Neural cell (in vitro differentiated cells): ENCODE results near the gene TMEM220. TPM values are rescaled to one million over a fixed set of nuclear protein-coding genes. Genes with fewer than 3 reads are reported as not detected.

Source experiments
- H2AFZ ChIP-seq: fragments of 200-600, 300-800 bp; sonication (generic), shearing (Covaris generic); 2 replicates; pipeline ENCODE4 v1.6.0; 2014; ENCODE audit warnings: low read depth, mild to moderate bottlenecking, antibody characterized with exemption, low read length, moderate library complexity
- H3F3A ChIP-seq: fragments of 200-600 bp; shearing (Covaris generic); 2 replicates; pipeline ENCODE4 v1.6.1; 2016; ENCODE audit warnings: mild to moderate bottlenecking, moderate library complexity, mixed read lengths, antibody characterized with exemption, low read length; ENCODE audit not compliant: insufficient read depth, poor library complexity, severe bottlenecking
- H3K27ac ChIP-seq: fragments of 200-600, 300-800 bp; sonication (generic), shearing (Covaris generic); 2 replicates; pipeline ENCODE4 v1.5.1; 2014; ENCODE audit warnings: mild to moderate bottlenecking, low read length, moderate library complexity
- H3K27me3 ChIP-seq: fragments of 300-800, 200-600 bp; sonication (generic), shearing (Covaris generic); 2 replicates; pipeline ENCODE4 v1.6.0; 2014; ENCODE audit warnings: mild to moderate bottlenecking, low read depth, low read length, moderate library complexity; ENCODE audit not compliant: insufficient read depth
- H3K36me3 ChIP-seq: fragments of 300-800, 200-600 bp; sonication (generic), shearing (Covaris generic); 2 replicates; pipeline ENCODE4 v1.5.1; 2014; ENCODE audit warnings: mild to moderate bottlenecking, antibody characterized with exemption, low read length, moderate library complexity; ENCODE audit not compliant: insufficient read depth
- H3K4me2 ChIP-seq: fragments of 300-800, 200-600 bp; sonication (generic), shearing (Covaris generic); 2 replicates; pipeline ENCODE4 v1.6.0; 2014; ENCODE audit warnings: mild to moderate bottlenecking, low read length
- H3K4me3 ChIP-seq: fragments of 300-800, 200-600 bp; sonication (generic), shearing (Covaris generic); 2 replicates; pipeline ENCODE4 v1.5.1; 2014; ENCODE audit warnings: mild to moderate bottlenecking, low read length, moderate library complexity
- H3K79me2 ChIP-seq: fragments of 200-600 bp; shearing (Covaris generic); replicated peaks from 2 replicates; pipeline ENCODE4 v1.6.0; 2014; ENCODE audit warnings: mild to moderate bottlenecking, low read length, moderate library complexity; ENCODE audit not compliant: insufficient read depth
- H3K9ac ChIP-seq: fragments of 300-800, 200-600 bp; sonication (generic), shearing (Covaris generic); 2 replicates; pipeline ENCODE4 v1.6.1; 2016; ENCODE audit warnings: mild to moderate bottlenecking, low read length, mixed read lengths
- H3K9me2 ChIP-seq: fragments of 200-600 bp; shearing (Covaris generic); 2 replicates; pipeline ENCODE4 v1.6.1; 2016; ENCODE audit warnings: mild to moderate bottlenecking, low read length, mixed read lengths; ENCODE audit not compliant: insufficient read depth
- H3K9me3 ChIP-seq: fragments of 200-600, 300-800 bp; sonication (generic), shearing (Covaris generic); 2 replicates; pipeline ENCODE4 v1.6.1; 2016; ENCODE audit warnings: mild to moderate bottlenecking, mixed run types, low read length, moderate library complexity, mixed read lengths
- H4K20me1 ChIP-seq: fragments of 200-600 bp; shearing (Covaris generic); 2 replicates; pipeline ENCODE4 v1.6.1; 2016; ENCODE audit warnings: mild to moderate bottlenecking, mixed run types; ENCODE audit not compliant: insufficient read depth
- EP300 ChIP-seq: fragments of 450-650 bp; conservative IDR thresholded peaks from 2 replicates; pipeline ENCODE4 v1.6.1; 2014; ENCODE audit warnings: antibody characterized with exemption, mild to moderate bottlenecking, moderate library complexity; ENCODE audit not compliant: poor library complexity, severe bottlenecking
- EZH2 ChIP-seq: fragments of 200-600, 300-800 bp; shearing (Covaris generic), sonication (generic); IDR thresholded peaks from 2 replicates; pipeline ENCODE4 v1.6.1; 2014; ENCODE audit warnings: antibody characterized with exemption, low read length, borderline replicate concordance, mild to moderate bottlenecking; ENCODE audit not compliant: insufficient read depth, poor library complexity, severe bottlenecking
- MXI1 ChIP-seq: fragments of 450-650 bp; conservative IDR thresholded peaks from 2 replicates; pipeline ENCODE4 v1.6.1; 2014; ENCODE audit warnings: antibody characterized with exemption, mild to moderate bottlenecking; ENCODE audit not compliant: poor library complexity, severe bottlenecking
- POLR2AphosphoS5 ChIP-seq: IDR thresholded peaks from 2 replicates; pipeline ENCODE4 v1.6.1; 2012
- RAD21 ChIP-seq: fragments of 450-650 bp; conservative IDR thresholded peaks from 2 replicates; pipeline ENCODE4 v1.6.1; 2014; ENCODE audit warnings: antibody characterized with exemption, mild to moderate bottlenecking, moderate library complexity
- SMC3 ChIP-seq: fragments of 450-650 bp; conservative IDR thresholded peaks from 2 replicates; pipeline ENCODE4 v1.6.1; 2014; ENCODE audit warnings: antibody characterized with exemption, mild to moderate bottlenecking, moderate library complexity; ENCODE audit not compliant: poor library complexity
- TAF1 ChIP-seq: IDR thresholded peaks from 2 replicates; pipeline ENCODE4 v1.6.1; 2012; ENCODE audit warnings: low read depth
- polyA plus RNA-seq: library from polyadenylated mRNA; depleted of rRNA; stranded (reverse); fragments of >200 nt; gene quantifications from 2 replicates; pipeline ENCODE4 v1.2.3, GENCODE V29; 2014
- TF ChIP-seq, protein P1 (sequence below): fragments of 450-650 bp; IDR thresholded peaks from 2 replicates; pipeline ENCODE4 v1.5.1; 2014; ENCODE audit warnings: antibody characterized with exemption, mild to moderate bottlenecking, moderate library complexity; ENCODE audit not compliant: poor library complexity, severe bottlenecking
- TF ChIP-seq, protein P2 (sequence below): IDR thresholded peaks from 2 replicates; pipeline ENCODE4 v1.6.1; 2012; ENCODE audit warnings: borderline replicate concordance

TMEM220 gene
- polyA plus RNA-seq, 1 donor from 2014 or later = not detected

DNA sequence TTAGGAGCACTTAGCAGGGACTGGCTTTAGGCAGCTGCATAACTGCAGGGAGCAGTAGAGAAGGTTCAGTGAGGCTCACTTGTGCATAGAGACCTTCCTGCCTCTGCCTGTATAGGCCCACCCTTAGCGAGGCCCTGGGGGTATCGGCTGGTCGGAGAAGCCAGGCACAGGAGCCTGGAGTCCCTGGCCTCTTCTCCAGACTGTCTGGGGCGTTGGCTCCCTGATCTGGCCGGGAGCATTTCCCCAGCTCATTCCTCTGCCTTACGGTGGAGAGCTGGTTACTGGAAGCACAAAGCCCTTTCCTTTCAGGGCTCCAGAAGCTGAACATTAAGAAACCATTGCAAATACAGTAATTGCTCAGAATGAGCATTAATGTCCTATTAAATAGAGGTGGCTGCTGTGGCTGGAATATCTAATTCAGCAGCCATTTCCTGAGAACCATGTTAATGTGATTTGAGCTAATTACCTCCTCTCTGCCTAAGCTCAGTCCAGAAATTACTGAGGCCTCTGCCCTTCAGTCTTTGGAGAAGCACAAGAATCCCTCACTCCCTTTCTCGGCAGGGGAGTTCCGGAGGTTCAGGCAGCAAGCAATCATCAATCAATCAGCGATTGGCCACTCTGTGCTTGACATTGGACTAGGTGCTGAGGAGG, 18.8 kb upstream of the TMEM220 start:
- peak overlapping the region; percentile 73 for H3K27ac ChIP-seq
- no peaks in the 10 kb centered on the region for H4K20me1 ChIP-seq

DNA sequence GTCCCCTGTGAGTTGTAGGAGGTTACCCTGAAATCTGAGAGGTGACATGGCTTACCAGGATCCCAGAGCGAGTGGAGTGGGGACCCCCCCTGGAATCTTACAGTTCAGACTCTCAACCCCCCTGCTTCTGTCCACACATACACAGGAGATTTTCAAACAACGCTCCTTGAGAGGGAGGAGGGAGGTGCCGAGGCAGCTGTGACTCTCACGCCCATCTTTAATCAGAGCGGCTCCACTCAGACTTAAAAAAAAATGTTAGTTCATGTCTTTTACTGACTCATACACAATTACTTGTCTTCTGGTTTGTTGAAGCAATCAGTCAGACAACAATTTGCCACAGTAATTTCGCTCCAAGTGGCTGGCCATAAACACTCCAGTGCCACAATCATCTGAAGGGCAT, 15.4 kb upstream of the TMEM220 start:
- TF ChIP-seq RAD21 = no peak
- TF ChIP-seq, protein P1, sequence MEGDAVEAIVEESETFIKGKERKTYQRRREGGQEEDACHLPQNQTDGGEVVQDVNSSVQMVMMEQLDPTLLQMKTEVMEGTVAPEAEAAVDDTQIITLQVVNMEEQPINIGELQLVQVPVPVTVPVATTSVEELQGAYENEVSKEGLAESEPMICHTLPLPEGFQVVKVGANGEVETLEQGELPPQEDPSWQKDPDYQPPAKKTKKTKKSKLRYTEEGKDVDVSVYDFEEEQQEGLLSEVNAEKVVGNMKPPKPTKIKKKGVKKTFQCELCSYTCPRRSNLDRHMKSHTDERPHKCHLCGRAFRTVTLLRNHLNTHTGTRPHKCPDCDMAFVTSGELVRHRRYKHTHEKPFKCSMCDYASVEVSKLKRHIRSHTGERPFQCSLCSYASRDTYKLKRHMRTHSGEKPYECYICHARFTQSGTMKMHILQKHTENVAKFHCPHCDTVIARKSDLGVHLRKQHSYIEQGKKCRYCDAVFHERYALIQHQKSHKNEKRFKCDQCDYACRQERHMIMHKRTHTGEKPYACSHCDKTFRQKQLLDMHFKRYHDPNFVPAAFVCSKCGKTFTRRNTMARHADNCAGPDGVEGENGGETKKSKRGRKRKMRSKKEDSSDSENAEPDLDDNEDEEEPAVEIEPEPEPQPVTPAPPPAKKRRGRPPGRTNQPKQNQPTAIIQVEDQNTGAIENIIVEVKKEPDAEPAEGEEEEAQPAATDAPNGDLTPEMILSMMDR = no peak
- TF ChIP-seq TAF1 = no peak
- no peak for TF ChIP-seq POLR2AphosphoS5
- TF ChIP-seq EP300 = no peak
- no peak for TF ChIP-seq MXI1
- Histone ChIP-seq H3K27me3 (no peaks in the 10 kb centered on the region), H3F3A (no peaks in the 10 kb centered on the region), H3K9me2 (no peaks in the 10 kb centered on the region), H3K9ac (no peak overlapping the region), H3K79me2 (no peaks in the 10 kb centered on the region), H3K36me3 (no peaks in the 10 kb centered on the region), H3K4me3 (no peak overlapping the region), H3K4me2 (no peak overlapping the region), H3K9me3 (no peaks in the 10 kb centered on the region), H3K27ac (no peak overlapping the region), H2AFZ (no peak overlapping the region), H4K20me1 (no peaks in the 10 kb centered on the region)

More for the DNA sequence above, 18.8 kb upstream of the TMEM220 start:
- no peaks in the 10 kb centered on the region for H3K79me2 ChIP-seq
- H2AFZ ChIP-seq = peak overlapping the region; percentile 52
- no peaks in the 10 kb centered on the region for H3K9me3 ChIP-seq
- no peaks in the 10 kb centered on the region for H3K9me2 ChIP-seq
- H3K27me3 ChIP-seq = no peaks in the 10 kb centered on the region
- no peaks in the 10 kb centered on the region for H3K36me3 ChIP-seq
- H3K9ac ChIP-seq = peak overlapping the region; percentile 44
- H3K4me3 ChIP-seq = no peak overlapping the region
- H3K4me2 ChIP-seq = no peak overlapping the region
- TF ChIP-seq SMC3 (peak; percentile 16), RAD21 (no peak), EZH2 (no peak), MXI1 (no peak)
- H3F3A ChIP-seq = no peaks in the 10 kb centered on the region

DNA sequence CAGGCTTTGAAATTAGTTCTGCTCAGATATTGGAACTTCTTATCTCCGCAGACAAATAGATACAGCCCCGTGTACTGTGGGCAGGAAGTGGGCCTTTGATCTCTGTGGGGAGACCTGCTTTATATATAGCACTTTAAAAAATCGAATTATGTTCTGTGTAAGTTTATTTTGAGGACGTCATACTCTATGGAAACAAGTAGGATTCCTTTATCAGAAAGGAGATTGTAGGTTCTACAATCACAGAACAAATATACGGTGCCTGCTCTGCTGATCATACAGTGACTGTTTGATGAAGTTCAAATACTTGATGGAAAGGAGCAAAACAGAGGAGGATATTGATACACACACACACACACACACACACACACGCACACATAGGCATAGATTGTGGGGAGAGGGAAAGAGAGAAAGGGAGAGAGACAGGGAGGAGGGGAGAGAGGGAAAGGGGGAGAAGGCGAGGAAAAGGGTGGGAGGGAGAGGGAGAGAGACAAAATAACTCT, 14.7 kb upstream of the TMEM220 start:
- Histone ChIP-seq H3K36me3 (no peaks in the 10 kb centered on the region), H3K9me3 (no peaks in the 10 kb centered on the region), H3K27ac (no peak overlapping the region), H3F3A (no peaks in the 10 kb centered on the region), H3K4me3 (no peak overlapping the region), H4K20me1 (no peaks in the 10 kb centered on the region), H3K79me2 (no peaks in the 10 kb centered on the region), H3K9me2 (no peaks in the 10 kb centered on the region), H2AFZ (no peak overlapping the region), H3K9ac (no peak overlapping the region), H3K4me2 (no peak overlapping the region), H3K27me3 (no peaks in the 10 kb centered on the region)
- TF ChIP-seq, protein P2, sequence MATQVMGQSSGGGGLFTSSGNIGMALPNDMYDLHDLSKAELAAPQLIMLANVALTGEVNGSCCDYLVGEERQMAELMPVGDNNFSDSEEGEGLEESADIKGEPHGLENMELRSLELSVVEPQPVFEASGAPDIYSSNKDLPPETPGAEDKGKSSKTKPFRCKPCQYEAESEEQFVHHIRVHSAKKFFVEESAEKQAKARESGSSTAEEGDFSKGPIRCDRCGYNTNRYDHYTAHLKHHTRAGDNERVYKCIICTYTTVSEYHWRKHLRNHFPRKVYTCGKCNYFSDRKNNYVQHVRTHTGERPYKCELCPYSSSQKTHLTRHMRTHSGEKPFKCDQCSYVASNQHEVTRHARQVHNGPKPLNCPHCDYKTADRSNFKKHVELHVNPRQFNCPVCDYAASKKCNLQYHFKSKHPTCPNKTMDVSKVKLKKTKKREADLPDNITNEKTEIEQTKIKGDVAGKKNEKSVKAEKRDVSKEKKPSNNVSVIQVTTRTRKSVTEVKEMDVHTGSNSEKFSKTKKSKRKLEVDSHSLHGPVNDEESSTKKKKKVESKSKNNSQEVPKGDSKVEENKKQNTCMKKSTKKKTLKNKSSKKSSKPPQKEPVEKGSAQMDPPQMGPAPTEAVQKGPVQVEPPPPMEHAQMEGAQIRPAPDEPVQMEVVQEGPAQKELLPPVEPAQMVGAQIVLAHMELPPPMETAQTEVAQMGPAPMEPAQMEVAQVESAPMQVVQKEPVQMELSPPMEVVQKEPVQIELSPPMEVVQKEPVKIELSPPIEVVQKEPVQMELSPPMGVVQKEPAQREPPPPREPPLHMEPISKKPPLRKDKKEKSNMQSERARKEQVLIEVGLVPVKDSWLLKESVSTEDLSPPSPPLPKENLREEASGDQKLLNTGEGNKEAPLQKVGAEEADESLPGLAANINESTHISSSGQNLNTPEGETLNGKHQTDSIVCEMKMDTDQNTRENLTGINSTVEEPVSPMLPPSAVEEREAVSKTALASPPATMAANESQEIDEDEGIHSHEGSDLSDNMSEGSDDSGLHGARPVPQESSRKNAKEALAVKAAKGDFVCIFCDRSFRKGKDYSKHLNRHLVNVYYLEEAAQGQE = no peak
- TF ChIP-seq SMC3 (no peak), EP300 (no peak)
